DND-41 (cell line): ENCODE results near the gene C3orf62.

ENCODE experiments used
- EZH2 ChIP-seq: IDR thresholded peaks from 3 replicates; pipeline ENCODE4 v1.6.1; 2012; ENCODE audit warnings: borderline replicate concordance, low read depth, mild to moderate bottlenecking, moderate library complexity, low read length, inconsistent platforms; ENCODE audit not compliant: severe bottlenecking
- TF ChIP-seq, protein P1 (sequence below): IDR thresholded peaks from 2 replicates; pipeline ENCODE4 v1.5.1; 2012; ENCODE audit warnings: borderline replicate concordance, low read length, moderate library complexity, mild to moderate bottlenecking; ENCODE audit not compliant: poor library complexity, severe bottlenecking; ENCODE audit errors: extremely low read depth

DNA sequence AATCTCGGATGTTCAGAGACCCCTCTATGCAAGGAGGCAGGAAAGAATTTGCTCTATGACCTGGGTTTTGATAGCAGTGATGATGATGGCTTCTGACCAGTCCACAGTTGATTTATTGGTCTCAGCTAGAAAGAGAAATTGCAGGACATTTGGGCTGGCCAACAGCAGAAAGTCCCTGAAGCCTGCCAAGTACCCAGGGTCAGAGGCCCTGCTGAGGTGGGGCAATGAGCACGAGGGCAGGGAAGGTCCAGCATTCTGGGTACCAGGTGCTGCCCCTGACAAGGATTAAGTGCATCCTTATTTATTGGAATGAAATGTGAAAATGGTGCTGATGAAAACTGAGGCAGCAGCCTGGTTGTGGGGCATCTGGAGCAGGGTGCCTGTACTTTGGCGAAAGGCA is 19.8 kb downstream of the C3orf62 start:
- TF ChIP-seq, protein P1, sequence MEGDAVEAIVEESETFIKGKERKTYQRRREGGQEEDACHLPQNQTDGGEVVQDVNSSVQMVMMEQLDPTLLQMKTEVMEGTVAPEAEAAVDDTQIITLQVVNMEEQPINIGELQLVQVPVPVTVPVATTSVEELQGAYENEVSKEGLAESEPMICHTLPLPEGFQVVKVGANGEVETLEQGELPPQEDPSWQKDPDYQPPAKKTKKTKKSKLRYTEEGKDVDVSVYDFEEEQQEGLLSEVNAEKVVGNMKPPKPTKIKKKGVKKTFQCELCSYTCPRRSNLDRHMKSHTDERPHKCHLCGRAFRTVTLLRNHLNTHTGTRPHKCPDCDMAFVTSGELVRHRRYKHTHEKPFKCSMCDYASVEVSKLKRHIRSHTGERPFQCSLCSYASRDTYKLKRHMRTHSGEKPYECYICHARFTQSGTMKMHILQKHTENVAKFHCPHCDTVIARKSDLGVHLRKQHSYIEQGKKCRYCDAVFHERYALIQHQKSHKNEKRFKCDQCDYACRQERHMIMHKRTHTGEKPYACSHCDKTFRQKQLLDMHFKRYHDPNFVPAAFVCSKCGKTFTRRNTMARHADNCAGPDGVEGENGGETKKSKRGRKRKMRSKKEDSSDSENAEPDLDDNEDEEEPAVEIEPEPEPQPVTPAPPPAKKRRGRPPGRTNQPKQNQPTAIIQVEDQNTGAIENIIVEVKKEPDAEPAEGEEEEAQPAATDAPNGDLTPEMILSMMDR, result no peak
- TF ChIP-seq EZH2, result no peak
